ENCODE data around the gene ARHGAP32.
A peak's percentile ranks its signal among the peaks of the same experiment; 100 is the strongest.

Gene ARHGAP32

GRCh38 chr11:128963744-128964325 lies 228.3 kb downstream of the ARHGAP32 start:
- TF ChIP-seq CTCF (IDR thresholded peaks at IDR 0.05; ENCODE audit: control insufficient read depth, insufficient read depth, low read depth, low read length, missing control alignments) = no peak
- H3K4me3 ChIP-seq (ENCODE audit: control insufficient read depth, low read depth, low read length) = no peak overlapping the region
- DNase-seq (ENCODE audit: low read depth) = no peak

- no peak overlapping the region for H3K4me3 ChIP-seq (ENCODE audit: control insufficient read depth, low read depth, low read length)
- no peak for TF ChIP-seq CTCF (IDR thresholded peaks at IDR 0.05; ENCODE audit: control insufficient read depth, insufficient read depth, low read depth, low read length, missing control alignments)
- no peak for DNase-seq (ENCODE audit: low read depth)
Measured at GRCh38 chr11:128962896-128963295, 229.2 kb downstream of the ARHGAP32 start.

- no peak for TF ChIP-seq CTCF (IDR thresholded peaks at IDR 0.05; ENCODE audit: control insufficient read depth, insufficient read depth, low read depth, low read length, missing control alignments)
- H3K4me3 ChIP-seq (ENCODE audit: control insufficient read depth, low read depth, low read length) = no peak overlapping the region
- DNase-seq (ENCODE audit: low read depth) = no peak
Measured at GRCh38 chr11:128961645-128962044, 230.5 kb downstream of the ARHGAP32 start.

- no peak overlapping the region for H3K4me3 ChIP-seq (ENCODE audit: control insufficient read depth, low read depth, low read length)
- TF ChIP-seq CTCF (IDR thresholded peaks at IDR 0.05; ENCODE audit: control insufficient read depth, insufficient read depth, low read depth, low read length, missing control alignments) = no peak
- no peak for DNase-seq (ENCODE audit: low read depth)
Measured at GRCh38 chr11:128957202-128957482, 235.0 kb downstream of the ARHGAP32 start.

GRCh38 chr11:128956401-128957201 lies 235.5 kb downstream of the ARHGAP32 start:
- no peak overlapping the region for H3K4me3 ChIP-seq (ENCODE audit: control insufficient read depth, low read depth, low read length)
- peak; percentile 24 for DNase-seq (ENCODE audit: low read depth)
- TF ChIP-seq CTCF (IDR thresholded peaks at IDR 0.05; ENCODE audit: control insufficient read depth, insufficient read depth, low read depth, low read length, missing control alignments) = peak; percentile 67

- H3K4me3 ChIP-seq (ENCODE audit: control insufficient read depth, low read depth, low read length) = no peak overlapping the region
- no peak for TF ChIP-seq CTCF (IDR thresholded peaks at IDR 0.05; ENCODE audit: control insufficient read depth, insufficient read depth, low read depth, low read length, missing control alignments)
- no peak for DNase-seq (ENCODE audit: low read depth)
Measured at GRCh38 chr11:128955636-128956035, 236.5 kb downstream of the ARHGAP32 start.
